GM12865 (cell line): ENCODE measurements around the gene IFIT1.

Experiments
- DNase-seq: peaks from one replicate; pipeline ENCODE4 v3.0.0; 2010; ENCODE audit warnings: low read depth
- H3K4me3 ChIP-seq: 2 replicates; pipeline ENCODE4 v1.5.1; 2011; ENCODE audit warnings: mild to moderate bottlenecking, low read depth, low read length, control low read depth
- CTCF ChIP-seq: IDR thresholded peaks from 2 replicates; pipeline ENCODE4 v1.5.1; 2011; ENCODE audit warnings: low read length, control low read depth, low read depth, inconsistent platforms; ENCODE audit not compliant: insufficient read depth; ENCODE audit errors: missing control alignments

IFIT1 gene

GRCh38 chr10:89374713-89375141 is 17.7 kb upstream of the IFIT1 start:
- H3K4me3 ChIP-seq = no peak overlapping the region
- no peak for TF ChIP-seq CTCF
- no peak for DNase-seq

GRCh38 chr10:89377705-89378637 is 14.5 kb upstream of the IFIT1 start, which contains the start of gene IFIT1B:
Gene IFIT1B, plus strand, starts transcription at chr10:89378056. Its CDS starts 80 bp downstream, at chr10:89378136.
- TF ChIP-seq CTCF = no peak
- no peak for DNase-seq
- H3K4me3 ChIP-seq = no peak within 1 kb of the TSS

DNA sequence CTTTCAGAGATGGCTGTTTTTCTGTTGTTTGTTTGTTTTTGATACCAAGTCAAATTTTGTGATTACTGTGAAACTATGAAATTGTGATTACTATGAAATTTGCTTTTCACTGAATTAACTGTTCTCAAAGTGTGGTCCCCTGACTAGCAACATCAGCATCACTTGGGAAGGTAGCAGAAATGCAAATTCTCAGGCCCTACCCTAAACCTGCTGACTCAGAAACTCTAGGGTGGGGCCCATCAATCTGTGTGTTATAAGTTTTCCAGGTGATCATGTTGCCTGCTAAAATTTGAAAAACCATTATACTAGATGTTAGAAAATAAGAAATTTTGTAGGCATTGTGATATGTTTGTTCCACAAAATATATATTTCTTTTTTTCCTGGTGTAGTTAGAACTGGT is 13.3 kb upstream of the IFIT1 start:
- H3K4me3 ChIP-seq = no peak overlapping the region
- DNase-seq = no peak
- no peak for TF ChIP-seq CTCF

- no peak overlapping the region for H3K4me3 ChIP-seq
- TF ChIP-seq CTCF = no peak
- DNase-seq = no peak
Measured at GRCh38 chr10:89382757-89383156, 9.7 kb upstream of the IFIT1 start.

GRCh38 chr10:89384474-89385340 is 7.7 kb upstream of the IFIT1 start:
- DNase-seq = no peak
- H3K4me3 ChIP-seq = no peak overlapping the region
- TF ChIP-seq CTCF = no peak

GRCh38 chr10:89388806-89389205 is 3.6 kb upstream of the IFIT1 start:
- DNase-seq = no peak
- TF ChIP-seq CTCF = no peak
- no peak overlapping the region for H3K4me3 ChIP-seq
